AG10803 (cell line): Measurements from ENCODE around the gene CCSER1.
A peak's percentile ranks its signal among the peaks of the same experiment; 100 is the strongest.

Experiments used
- DNase-seq: peaks from one replicate; pipeline ENCODE4 v3.0.0; 2010; ENCODE audit warnings: low read depth
- H3K4me3 ChIP-seq: 2 replicates; pipeline ENCODE4 v1.5.1; 2011; ENCODE audit warnings: mild to moderate bottlenecking, low read length, control low read depth
- CTCF ChIP-seq: conservative IDR thresholded peaks from 2 replicates; pipeline ENCODE4 v1.5.1; 2011; ENCODE audit warnings: mild to moderate bottlenecking, low read length, control low read depth, inconsistent platforms

The CCSER1 gene

GRCh38 chr4:90127706-90128345, 632 bp downstream of the CCSER1 start:
- peak overlapping the region; percentile 28 for H3K4me3 ChIP-seq
- no peak for TF ChIP-seq CTCF
- DNase-seq = no peak

GRCh38 chr4:90128961-90129495, 1.8 kb downstream of the CCSER1 start:
- TF ChIP-seq CTCF = no peak
- no peak overlapping the region for H3K4me3 ChIP-seq
- no peak for DNase-seq

GRCh38 chr4:90130076-90130475, 2.9 kb downstream of the CCSER1 start:
- DNase-seq = no peak
- no peak overlapping the region for H3K4me3 ChIP-seq
- TF ChIP-seq CTCF = no peak

GRCh38 chr4:90137555-90137954, 10.4 kb downstream of the CCSER1 start:
- no peak for TF ChIP-seq CTCF
- no peak overlapping the region for H3K4me3 ChIP-seq
- no peak for DNase-seq

GRCh38 chr4:90142081-90142480, 14.9 kb downstream of the CCSER1 start:
- DNase-seq = no peak
- TF ChIP-seq CTCF = no peak
- H3K4me3 ChIP-seq = no peak overlapping the region

GRCh38 chr4:90145319-90145718, 18.1 kb downstream of the CCSER1 start:
- no peak overlapping the region for H3K4me3 ChIP-seq
- DNase-seq = no peak
- no peak for TF ChIP-seq CTCF

- TF ChIP-seq CTCF = no peak
- H3K4me3 ChIP-seq = no peak overlapping the region
- DNase-seq = no peak
Observed at GRCh38 chr4:90146306-90146705, 19.1 kb downstream of the CCSER1 start.
